Adipose tissue (tissue), 3 donors: Measurements from ENCODE around the gene SEC14L5. TPM values are rescaled to one million over a fixed set of nuclear protein-coding genes. Genes with fewer than 3 reads are reported as not detected.

Source experiments
- H3K27ac ChIP-seq: one replicate; pipeline ENCODE4 v1.5.1; 2013; ENCODE audit warnings: low read depth, low read length
- WGBS, 3 donors: extraction: QIAGEN DNeasy Blood & Tissue Kit; methylation state at CpG; one replicate each; pipeline ENCODE4 v1.1.7; 2013; 5-methylcytosine and 5-hydroxymethylcytosine counted together
- polyA plus RNA-seq, 3 donors: library from polyadenylated mRNA; stranded (reverse); fragments of 200-250 nt; gene quantifications; one replicate each; pipeline ENCODE4 v1.2.3, GENCODE V29; 2013
- donor health status: healthy with polysubstance abuse.
- donor health status: Bipolar disorder and iron deficiency.
- donor health status: healthy.

The SEC14L5 gene
- polyA plus RNA-seq, result under 1 TPM; 0.24 to 0.67 (median 0.27) TPM

- WGBS, 3 donors, result 0 to 1% (median 1%) methylated on average over 50 to 56 of the region's 56 CpGs
These were observed at the start of gene SEC14L5 for GRCh38 chr16:4957720-4958509. TSS of gene SEC14L5 (plus strand) at chr16:4958330. CDS start at chr16:4959324, 994 bp downstream.

GRCh38 chr16:4908854-4909401 lies 49.2 kb upstream of the SEC14L5 start:
- H3K27ac ChIP-seq, result no peak overlapping the region
- 87 to 90% (median 89%) methylated on average over 1 to 5 of the region's 5 CpGs for WGBS, 3 donors

More at GRCh38 chr16:4957720-4958509, at the start of gene SEC14L5:
- H3K27ac ChIP-seq, result no peak within 1 kb of the TSS

- no peak overlapping the region for H3K27ac ChIP-seq
- WGBS, 3 donors, result 90 to 94% (median 90%) methylated on average over 7 of the region's 7 CpGs
These were observed 48.3 kb upstream of the SEC14L5 start for GRCh38 chr16:4909825-4910224.

GRCh38 chr16:4910828-4911227 lies 47.3 kb upstream of the SEC14L5 start:
- WGBS, 3 donors, result 89 to 94% (median 93%) methylated on average over 12 of the region's 12 CpGs
- no peak overlapping the region for H3K27ac ChIP-seq

- no peak overlapping the region for H3K27ac ChIP-seq
- 63 to 75% (median 72%) methylated on average over 6 of the region's 6 CpGs for WGBS, 3 donors
These were observed 46.2 kb upstream of the SEC14L5 start for GRCh38 chr16:4911970-4912386.

DNA sequence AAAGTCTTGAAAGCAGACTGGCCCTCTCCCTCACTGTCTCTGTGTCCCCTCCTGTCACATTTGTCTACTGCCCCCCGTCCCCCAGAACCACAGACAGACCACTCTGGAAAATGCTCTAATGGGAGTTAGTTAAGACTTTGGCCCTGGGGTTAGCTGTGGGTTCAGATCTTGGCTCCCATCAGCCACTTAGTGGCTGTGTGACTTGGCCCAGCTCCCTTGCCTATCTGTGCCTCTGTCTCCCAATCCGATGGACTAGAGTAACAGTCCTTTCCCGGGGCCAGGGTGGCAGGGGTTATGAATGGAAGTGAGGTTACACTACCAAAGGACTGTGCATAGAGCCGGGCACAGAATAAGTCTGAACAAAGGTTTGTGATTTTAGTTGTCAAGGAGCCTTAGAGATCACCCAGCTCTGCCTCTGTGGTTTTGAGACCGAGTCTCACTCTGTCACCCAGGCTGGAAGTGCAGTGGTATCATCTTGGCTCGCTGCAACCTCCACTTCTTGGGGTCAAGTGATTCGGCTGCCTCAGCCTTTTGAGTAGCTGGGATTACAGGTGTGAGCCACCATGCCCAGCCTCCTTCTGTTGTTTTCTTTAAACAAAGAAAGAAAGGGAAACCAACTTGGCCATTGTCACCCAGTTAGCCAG lies 44.9 kb upstream of the SEC14L5 start:
- WGBS, 3 donors, result 77 to 81% (median 78%) methylated on average over 7 of the region's 7 CpGs
- H3K27ac ChIP-seq, result no peak overlapping the region

GRCh38 chr16:4913774-4914525 lies 44.2 kb upstream of the SEC14L5 start:
- no peak overlapping the region for H3K27ac ChIP-seq
- 90 to 95% (median 94%) methylated on average over 15 of the region's 15 CpGs for WGBS, 3 donors

DNA sequence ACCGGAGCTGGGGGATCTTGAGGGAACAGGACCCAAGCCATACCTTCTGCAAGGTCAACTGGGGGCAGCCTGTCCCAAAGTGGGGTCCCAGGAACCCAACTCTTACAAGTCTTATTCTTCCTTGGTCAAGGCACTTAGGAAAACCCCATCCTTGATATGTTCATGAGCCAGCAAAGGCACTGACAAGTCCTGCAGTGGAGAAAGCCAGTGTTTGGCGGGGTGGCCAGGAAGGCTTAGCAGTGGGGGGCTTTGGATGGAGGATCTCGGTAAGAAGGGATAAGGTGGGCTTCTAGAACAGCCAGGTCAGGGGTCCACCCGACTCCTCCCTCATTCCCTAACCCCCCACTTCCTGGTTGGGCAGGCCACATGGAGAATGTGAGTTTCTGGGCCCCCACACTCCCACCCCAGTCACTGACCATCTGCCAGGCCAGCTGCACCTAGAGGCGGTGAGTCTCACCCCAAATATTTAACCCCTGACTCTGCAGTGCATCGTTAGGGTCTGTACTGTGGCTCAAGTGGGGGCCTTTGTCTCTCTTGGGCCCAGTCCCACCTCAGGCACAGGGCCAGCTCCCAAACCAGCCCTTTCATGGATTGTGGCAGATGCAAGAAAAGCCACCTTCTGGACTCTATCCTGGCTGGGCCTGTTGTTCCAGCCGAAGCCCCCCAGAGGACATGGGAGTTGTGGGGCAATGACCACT lies 43.5 kb upstream of the SEC14L5 start:
- no peak overlapping the region for H3K27ac ChIP-seq
- WGBS, 3 donors, result 85 to 93% (median 87%) methylated on average over 7 of the region's 7 CpGs

GRCh38 chr16:4915226-4915761 lies 42.8 kb upstream of the SEC14L5 start:
- H3K27ac ChIP-seq, result no peak overlapping the region
- 76 to 83% (median 78%) methylated on average over 11 of the region's 11 CpGs for WGBS, 3 donors

DNA sequence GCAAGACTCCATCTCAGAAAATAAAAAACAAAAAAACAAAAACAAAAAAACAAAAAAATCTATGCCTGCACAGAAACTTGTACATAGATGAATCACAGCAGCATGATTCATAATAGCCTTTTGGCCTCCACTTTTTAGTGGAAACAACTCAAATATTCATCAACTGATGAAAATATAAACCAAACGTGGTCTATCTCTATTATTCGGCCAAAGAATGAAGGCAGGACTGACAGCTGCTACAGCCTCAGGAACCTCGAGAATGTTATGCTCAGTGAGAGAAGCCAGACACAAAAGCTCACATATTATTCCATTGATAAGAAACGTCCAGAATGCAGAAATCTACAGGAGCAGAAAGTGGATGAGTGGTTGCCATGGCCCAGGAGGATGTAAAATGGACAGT lies 41.0 kb upstream of the SEC14L5 start:
- no peak overlapping the region for H3K27ac ChIP-seq
- 40 to 53% (median 41%) methylated on average over 4 of the region's 4 CpGs for WGBS, 3 donors

- 56 to 66% (median 61%) methylated on average over 13 of the region's 13 CpGs for WGBS, 3 donors
- H3K27ac ChIP-seq, result no peak overlapping the region
These were observed 39.3 kb upstream of the SEC14L5 start for GRCh38 chr16:4918781-4919251.

GRCh38 chr16:4920826-4921225 lies 37.3 kb upstream of the SEC14L5 start:
- 81 to 85% (median 85%) methylated on average over 5 of the region's 5 CpGs for WGBS, 3 donors
- H3K27ac ChIP-seq, result no peak overlapping the region

DNA sequence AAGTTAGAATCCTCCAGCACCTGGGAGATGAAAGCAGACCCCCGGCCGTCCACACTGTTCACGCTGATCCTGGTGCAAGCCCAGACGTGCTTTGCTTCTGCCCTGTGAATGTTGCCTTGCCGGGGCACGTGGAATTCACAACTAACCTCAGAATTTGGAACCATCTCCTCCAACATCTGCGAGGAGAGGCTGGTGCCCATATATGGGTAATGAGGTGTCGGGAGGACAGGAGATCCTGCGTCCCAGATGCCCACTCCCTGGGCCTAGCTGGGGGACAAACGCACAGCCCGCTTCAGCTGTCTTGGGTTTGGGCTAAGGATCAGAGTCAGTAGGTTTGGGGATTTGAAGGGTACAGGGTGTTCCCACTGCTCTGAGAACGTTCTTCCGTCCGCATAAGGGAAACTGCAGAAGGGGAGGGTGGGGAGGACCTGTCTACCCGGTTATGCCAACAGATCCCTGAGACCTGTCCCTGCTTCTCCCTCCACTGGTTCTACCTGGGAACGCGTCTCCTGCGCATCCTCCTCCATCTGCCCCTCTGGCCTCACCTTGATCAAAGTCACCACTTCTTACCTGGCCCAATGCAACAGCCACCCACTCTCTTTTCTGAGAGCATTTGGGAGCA lies 35.3 kb upstream of the SEC14L5 start:
- no peak overlapping the region for H3K27ac ChIP-seq
- WGBS, 3 donors, result 74 to 93% (median 81%) methylated on average over 18 of the region's 18 CpGs

- 37 to 80% (median 79%) methylated on average over 6 of the region's 6 CpGs for WGBS, 3 donors
These were observed 34.3 kb upstream of the SEC14L5 start for GRCh38 chr16:4923853-4924252.

GRCh38 chr16:4924593-4925292 lies 33.4 kb upstream of the SEC14L5 start:
- 34 to 60% (median 47%) methylated on average over 12 of the region's 12 CpGs for WGBS, 3 donors
- H3K27ac ChIP-seq, result no peak overlapping the region

More at GRCh38 chr16:4923853-4924252, 34.3 kb upstream of the SEC14L5 start:
- no peak overlapping the region for H3K27ac ChIP-seq

GRCh38 chr16:4925293-4925607 lies 32.9 kb upstream of the SEC14L5 start:
- no peak overlapping the region for H3K27ac ChIP-seq

GRCh38 chr16:4925791-4926190 lies 32.3 kb upstream of the SEC14L5 start:
- WGBS, 3 donors, result 92 to 93% (median 93%) methylated on average over 5 of the region's 5 CpGs
- H3K27ac ChIP-seq, result no peak overlapping the region

More at GRCh38 chr16:4925293-4925607, 32.9 kb upstream of the SEC14L5 start:
- 65 to 80% (median 71%) methylated on average over 5 of the region's 5 CpGs for WGBS, 3 donors
